ENCODE data around the gene SLC35E3. TPM values are rescaled to one million over a fixed set of nuclear protein-coding genes. Genes with fewer than 3 reads are reported as not detected.

Gene SLC35E3
- total RNA-seq, 5 donors from 2014 or later (not counting 1 experiment from before 2014, with no cell fraction given): 6.4 to 10.8 (median 9.7) TPM

GRCh38 chr12:68773582-68773981 lies 27.6 kb downstream of the SLC35E3 start:
- H3K9me3 ChIP-seq: no peaks in the 10 kb centered on the region
- H3K36me3 ChIP-seq (ENCODE audit: control insufficient read depth in 2 of 2, extremely low read depth in 1 of 2, insufficient read depth in 1 of 2, low read length in 1 of 2): no peaks in the 10 kb centered on the region
- no peak for ATAC-seq (replicated peaks in 1 of 4)
- no peak overlapping the region for H3K4me3 ChIP-seq (ENCODE audit: control insufficient read depth in 1 of 2, extremely low read depth in 1 of 2, low read length in 1 of 2)
- ChIA-PET POLR2A (no interaction called here), CTCF (no interaction called here)
- Mint-ChIP-seq H3K9me3 (no peaks in the 10 kb centered on the region), H3K36me3 (peaks cover 5% of the 10 kb centered on the region), H3K27me3 (no peaks in the 10 kb centered on the region), H3K27ac (peak overlapping the region; percentile 55 to 96), H3K4me1 (peaks cover 18 to 25% (median 22%) of the 10 kb centered on the region in 3 donors), H3K4me3 (peak overlapping the region in 1 of 3 donors; percentile 75)
- H3K4me1 ChIP-seq (ENCODE audit: control insufficient read depth in 1 of 2, extremely low read depth in 1 of 2, insufficient read depth in 2 of 2, low read length in 2 of 2): peaks cover 4 to 9% of the 10 kb centered on the region in 2 experiments
- no CpG with 5 or more reads among the region's 5 CpGs for WGBS (ENCODE audit: insufficient coverage)
- no peak overlapping the region for H3K27ac ChIP-seq (ENCODE audit: low read length)
- no peaks in the 10 kb centered on the region for H3K27me3 ChIP-seq (replicated peaks in 1 of 2; ENCODE audit: control insufficient read depth in 2 of 2, extremely low read depth in 1 of 2, insufficient read depth in 2 of 2, low read length in 1 of 2)
- DNase-seq: no peak

- POLR2A ChIA-PET: interaction anchor here in 1 of 2 donors (1.2 kb wide), 1 partner anchor 20 kb away, joined by 7 read pairs; no protein-coding TSS in a partner anchor
- peaks cover 18 to 25% (median 22%) of the 10 kb centered on the region in 3 donors for H3K4me1 Mint-ChIP-seq
- no peak for DNase-seq
- H3K27ac Mint-ChIP-seq: no peak overlapping the region
- H3K4me3 Mint-ChIP-seq: no peak overlapping the region
- H3K4me3 ChIP-seq (ENCODE audit: control insufficient read depth in 1 of 2, extremely low read depth in 1 of 2, low read length in 1 of 2): no peak overlapping the region
- H3K4me1 ChIP-seq (ENCODE audit: control insufficient read depth in 1 of 2, extremely low read depth in 1 of 2, insufficient read depth in 2 of 2, low read length in 2 of 2): peaks cover 4 to 9% of the 10 kb centered on the region in 2 experiments
- H3K9me3 Mint-ChIP-seq: no peaks in the 10 kb centered on the region
- peaks cover 4% of the 10 kb centered on the region for H3K36me3 Mint-ChIP-seq
- 91% methylated on average over 5 of the region's 7 CpGs for WGBS (ENCODE audit: insufficient coverage)
- no peak for ATAC-seq (replicated peaks in 1 of 4)
- H3K9me3 ChIP-seq: no peaks in the 10 kb centered on the region
- no peaks in the 10 kb centered on the region for H3K36me3 ChIP-seq (ENCODE audit: control insufficient read depth in 2 of 2, extremely low read depth in 1 of 2, insufficient read depth in 1 of 2, low read length in 1 of 2)
- H3K27me3 Mint-ChIP-seq: no peaks in the 10 kb centered on the region
- H3K27me3 ChIP-seq (replicated peaks in 1 of 2; ENCODE audit: control insufficient read depth in 2 of 2, extremely low read depth in 1 of 2, insufficient read depth in 2 of 2, low read length in 1 of 2): no peaks in the 10 kb centered on the region
- CTCF ChIA-PET: interaction anchor here in 1 of 2 donors (0.6 kb wide), 1 partner anchor 441 kb away, joined by 6 read pairs; no protein-coding TSS in a partner anchor
- no peak overlapping the region for H3K27ac ChIP-seq (ENCODE audit: low read length)
These were observed 29.2 kb downstream of the SLC35E3 start for GRCh38 chr12:68775121-68775630.

- H3K27me3 ChIP-seq (replicated peaks in 1 of 2; ENCODE audit: control insufficient read depth in 2 of 2, extremely low read depth in 1 of 2, insufficient read depth in 2 of 2, low read length in 1 of 2): no peaks in the 10 kb centered on the region
- ChIA-PET CTCF (interaction anchor here in 1 of 2 donors (0.7 kb wide), 1 partner anchor 1869 kb away, joined by 3 read pairs; no protein-coding TSS in a partner anchor), POLR2A (no interaction called here)
- no peak overlapping the region for H3K27ac ChIP-seq (ENCODE audit: low read length)
- no peaks in the 10 kb centered on the region for H3K36me3 ChIP-seq (ENCODE audit: control insufficient read depth in 2 of 2, extremely low read depth in 1 of 2, insufficient read depth in 1 of 2, low read length in 1 of 2)
- DNase-seq: no peak
- Mint-ChIP-seq H3K27me3 (no peaks in the 10 kb centered on the region), H3K27ac (no peak overlapping the region), H3K9me3 (no peaks in the 10 kb centered on the region), H3K4me1 (peaks cover 18 to 20% (median 18%) of the 10 kb centered on the region in 3 donors), H3K36me3 (peaks cover 9% of the 10 kb centered on the region), H3K4me3 (no peak overlapping the region)
- no peaks in the 10 kb centered on the region for H3K9me3 ChIP-seq
- H3K4me3 ChIP-seq (ENCODE audit: control insufficient read depth in 1 of 2, extremely low read depth in 1 of 2, low read length in 1 of 2): no peak overlapping the region
- 94% methylated on average over 3 of the region's 5 CpGs for WGBS (ENCODE audit: insufficient coverage)
- peaks cover 4 to 9% of the 10 kb centered on the region in 2 experiments for H3K4me1 ChIP-seq (ENCODE audit: control insufficient read depth in 1 of 2, extremely low read depth in 1 of 2, insufficient read depth in 2 of 2, low read length in 2 of 2)
- no peak for ATAC-seq (replicated peaks in 1 of 4)
These were observed 31.1 kb downstream of the SLC35E3 start for GRCh38 chr12:68776976-68777610.

- Histone ChIP-seq H3K4me1 (ENCODE audit: control insufficient read depth in 1 of 2, extremely low read depth in 1 of 2, insufficient read depth in 2 of 2, low read length in 2 of 2) (no peaks in the 10 kb centered on the region), H3K36me3 (ENCODE audit: control insufficient read depth in 2 of 2, extremely low read depth in 1 of 2, insufficient read depth in 1 of 2, low read length in 1 of 2) (no peaks in the 10 kb centered on the region), H3K9me3 (no peaks in the 10 kb centered on the region), H3K27ac (ENCODE audit: low read length) (no peak overlapping the region), H3K27me3 (replicated peaks in 1 of 2; ENCODE audit: control insufficient read depth in 2 of 2, extremely low read depth in 1 of 2, insufficient read depth in 2 of 2, low read length in 1 of 2) (no peaks in the 10 kb centered on the region), H3K4me3 (ENCODE audit: control insufficient read depth in 1 of 2, extremely low read depth in 1 of 2, low read length in 1 of 2) (no peak overlapping the region)
- Mint-ChIP-seq H3K9me3 (no peaks in the 10 kb centered on the region), H3K27me3 (no peaks in the 10 kb centered on the region), H3K4me3 (no peak overlapping the region), H3K27ac (no peak overlapping the region), H3K36me3 (peaks cover 16% of the 10 kb centered on the region), H3K4me1 (no peaks in the 10 kb centered on the region)
- ChIA-PET CTCF (no interaction called here), POLR2A (no interaction called here)
- ATAC-seq (replicated peaks in 1 of 4): no peak
- no peak for DNase-seq
These were observed 33.3 kb downstream of the SLC35E3 start for GRCh38 chr12:68779280-68779679.

GRCh38 chr12:68780731-68781130 lies 34.8 kb downstream of the SLC35E3 start:
- Mint-ChIP-seq H3K27ac (no peak overlapping the region), H3K4me3 (no peak overlapping the region), H3K9me3 (no peaks in the 10 kb centered on the region), H3K27me3 (no peaks in the 10 kb centered on the region), H3K4me1 (no peaks in the 10 kb centered on the region), H3K36me3 (peaks cover 19% of the 10 kb centered on the region)
- no peak for ATAC-seq (replicated peaks in 1 of 4)
- no peak overlapping the region for H3K4me3 ChIP-seq (ENCODE audit: control insufficient read depth in 1 of 2, extremely low read depth in 1 of 2, low read length in 1 of 2)
- no peak overlapping the region for H3K27ac ChIP-seq (ENCODE audit: low read length)
- no peaks in the 10 kb centered on the region for H3K4me1 ChIP-seq (ENCODE audit: control insufficient read depth in 1 of 2, extremely low read depth in 1 of 2, insufficient read depth in 2 of 2, low read length in 2 of 2)
- no peaks in the 10 kb centered on the region for H3K27me3 ChIP-seq (replicated peaks in 1 of 2; ENCODE audit: control insufficient read depth in 2 of 2, extremely low read depth in 1 of 2, insufficient read depth in 2 of 2, low read length in 1 of 2)
- no peak for DNase-seq
- WGBS (ENCODE audit: insufficient coverage): 100% methylated on average over 3 of the region's 6 CpGs
- POLR2A ChIA-PET: no interaction called here
- H3K9me3 ChIP-seq: no peaks in the 10 kb centered on the region
- no peaks in the 10 kb centered on the region for H3K36me3 ChIP-seq (ENCODE audit: control insufficient read depth in 2 of 2, extremely low read depth in 1 of 2, insufficient read depth in 1 of 2, low read length in 1 of 2)
- CTCF ChIA-PET: no interaction called here

GRCh38 chr12:68781728-68782127 lies 35.8 kb downstream of the SLC35E3 start:
- 92% methylated on average over 6 of the region's 6 CpGs for WGBS (ENCODE audit: insufficient coverage)
- CTCF ChIA-PET: interaction anchor here in 1 of 2 donors (0.5 kb wide), 1 partner anchor 741 kb away, joined by 3 read pairs; no protein-coding TSS in a partner anchor
- Histone ChIP-seq H3K27ac (ENCODE audit: low read length) (no peak overlapping the region), H3K27me3 (replicated peaks in 1 of 2; ENCODE audit: control insufficient read depth in 2 of 2, extremely low read depth in 1 of 2, insufficient read depth in 2 of 2, low read length in 1 of 2) (no peaks in the 10 kb centered on the region), H3K36me3 (ENCODE audit: control insufficient read depth in 2 of 2, extremely low read depth in 1 of 2, insufficient read depth in 1 of 2, low read length in 1 of 2) (no peaks in the 10 kb centered on the region), H3K4me3 (ENCODE audit: control insufficient read depth in 1 of 2, extremely low read depth in 1 of 2, low read length in 1 of 2) (no peak overlapping the region), H3K9me3 (no peaks in the 10 kb centered on the region), H3K4me1 (ENCODE audit: control insufficient read depth in 1 of 2, extremely low read depth in 1 of 2, insufficient read depth in 2 of 2, low read length in 2 of 2) (no peaks in the 10 kb centered on the region)
- Mint-ChIP-seq H3K4me1 (no peaks in the 10 kb centered on the region), H3K4me3 (no peak overlapping the region), H3K27ac (no peak overlapping the region), H3K36me3 (peaks cover 19% of the 10 kb centered on the region), H3K27me3 (no peaks in the 10 kb centered on the region), H3K9me3 (no peaks in the 10 kb centered on the region)
- ATAC-seq (replicated peaks in 1 of 4) (no peak), DNase-seq (no peak)
- POLR2A ChIA-PET: no interaction called here
